ENCODE measurements around the gene HMGN1.
A peak's percentile ranks its signal among the peaks of the same experiment; 100 is the strongest.

The HMGN1 gene

GRCh38 chr21:39318091-39318959 lies 30.6 kb downstream of the HMGN1 start:
- H3K27ac ChIP-seq (ENCODE audit: low read depth, low read length): no peak overlapping the region
- H3K9ac ChIP-seq (ENCODE audit: low read depth in 1 of 2, low read length in 2 of 2): no peak overlapping the region
- H3K9me3 ChIP-seq (ENCODE audit: control insufficient read depth in 1 of 2, low read length in 2 of 2): no peaks in the 10 kb centered on the region
- H3K4me1 ChIP-seq (ENCODE audit: control insufficient read depth in 1 of 2, insufficient read depth in 2 of 2, low read length in 2 of 2): peaks cover 16 to 20% of the 10 kb centered on the region in 2 donors
- H3K36me3 ChIP-seq (ENCODE audit: control insufficient read depth in 1 of 2, insufficient read depth in 2 of 2, low read length in 2 of 2): no peaks in the 10 kb centered on the region
- no peaks in the 10 kb centered on the region for H3K27me3 ChIP-seq (ENCODE audit: control insufficient read depth in 1 of 2, insufficient read depth in 2 of 2, low read length in 2 of 2)
- H3K4me3 ChIP-seq (ENCODE audit: low read depth in 1 of 2, low read length in 2 of 2): no peak overlapping the region

GRCh38 chr21:39317134-39318090 lies 31.5 kb downstream of the HMGN1 start:
- H3K9me3 ChIP-seq (ENCODE audit: control insufficient read depth in 1 of 2, low read length in 2 of 2): no peaks in the 10 kb centered on the region

GRCh38 chr21:39316729-39317128 lies 32.2 kb downstream of the HMGN1 start:
- Histone ChIP-seq H3K4me1 (ENCODE audit: control insufficient read depth in 1 of 2, insufficient read depth in 2 of 2, low read length in 2 of 2) (peaks cover 16 to 25% of the 10 kb centered on the region in 2 donors), H3K27ac (ENCODE audit: low read depth, low read length) (no peak overlapping the region), H3K36me3 (ENCODE audit: control insufficient read depth in 1 of 2, insufficient read depth in 2 of 2, low read length in 2 of 2) (no peaks in the 10 kb centered on the region), H3K9ac (ENCODE audit: low read depth in 1 of 2, low read length in 2 of 2) (no peak overlapping the region), H3K9me3 (ENCODE audit: control insufficient read depth in 1 of 2, low read length in 2 of 2) (no peaks in the 10 kb centered on the region), H3K4me3 (ENCODE audit: low read depth in 1 of 2, low read length in 2 of 2) (no peak overlapping the region), H3K27me3 (ENCODE audit: control insufficient read depth in 1 of 2, insufficient read depth in 2 of 2, low read length in 2 of 2) (no peaks in the 10 kb centered on the region)

More at GRCh38 chr21:39317134-39318090, 31.5 kb downstream of the HMGN1 start:
- Histone ChIP-seq H3K9ac (ENCODE audit: low read depth in 1 of 2, low read length in 2 of 2) (no peak overlapping the region), H3K4me3 (ENCODE audit: low read depth in 1 of 2, low read length in 2 of 2) (peak overlapping the region in 1 of 2 donors; percentile 23), H3K27ac (ENCODE audit: low read depth, low read length) (no peak overlapping the region), H3K36me3 (ENCODE audit: control insufficient read depth in 1 of 2, insufficient read depth in 2 of 2, low read length in 2 of 2) (no peaks in the 10 kb centered on the region), H3K4me1 (ENCODE audit: control insufficient read depth in 1 of 2, insufficient read depth in 2 of 2, low read length in 2 of 2) (peaks cover 16 to 20% of the 10 kb centered on the region in 2 donors), H3K27me3 (ENCODE audit: control insufficient read depth in 1 of 2, insufficient read depth in 2 of 2, low read length in 2 of 2) (no peaks in the 10 kb centered on the region)

- Histone ChIP-seq H3K9ac (ENCODE audit: low read depth in 1 of 2, low read length in 2 of 2) (no peak overlapping the region), H3K9me3 (ENCODE audit: control insufficient read depth in 1 of 2, low read length in 2 of 2) (no peaks in the 10 kb centered on the region), H3K4me3 (ENCODE audit: low read depth in 1 of 2, low read length in 2 of 2) (no peak overlapping the region), H3K36me3 (ENCODE audit: control insufficient read depth in 1 of 2, insufficient read depth in 2 of 2, low read length in 2 of 2) (peaks cover 0 to 6% of the 10 kb centered on the region in 2 donors), H3K27me3 (ENCODE audit: control insufficient read depth in 1 of 2, insufficient read depth in 2 of 2, low read length in 2 of 2) (no peaks in the 10 kb centered on the region), H3K27ac (ENCODE audit: low read depth, low read length) (no peak overlapping the region), H3K4me1 (ENCODE audit: control insufficient read depth in 1 of 2, insufficient read depth in 2 of 2, low read length in 2 of 2) (peaks cover 16 to 27% of the 10 kb centered on the region in 2 donors)
These were observed 33.1 kb downstream of the HMGN1 start for GRCh38 chr21:39315603-39316445.

GRCh38 chr21:39314143-39315027 lies 34.5 kb downstream of the HMGN1 start:
- Histone ChIP-seq H3K4me3 (ENCODE audit: low read depth in 1 of 2, low read length in 2 of 2) (peak overlapping the region; percentile 81 to 93), H3K9me3 (ENCODE audit: control insufficient read depth in 1 of 2, low read length in 2 of 2) (no peaks in the 10 kb centered on the region), H3K27me3 (ENCODE audit: control insufficient read depth in 1 of 2, insufficient read depth in 2 of 2, low read length in 2 of 2) (no peaks in the 10 kb centered on the region), H3K36me3 (ENCODE audit: control insufficient read depth in 1 of 2, insufficient read depth in 2 of 2, low read length in 2 of 2) (peaks cover 0 to 10% of the 10 kb centered on the region in 2 donors), H3K27ac (ENCODE audit: low read depth, low read length) (peak overlapping the region; percentile 90), H3K9ac (ENCODE audit: low read depth in 1 of 2, low read length in 2 of 2) (peak overlapping the region; percentile 81 to 91), H3K4me1 (ENCODE audit: control insufficient read depth in 1 of 2, insufficient read depth in 2 of 2, low read length in 2 of 2) (peaks cover 16 to 27% of the 10 kb centered on the region in 2 donors)

GRCh38 chr21:39313571-39314142 lies 35.2 kb downstream of the HMGN1 start, which contains the start of gene BRWD1:
TSS of gene BRWD1 (minus strand) at chr21:39313632. CDS start at chr21:39313491, 141 bp downstream.
- Histone ChIP-seq H3K9ac (ENCODE audit: low read depth in 1 of 2, low read length in 2 of 2) (peak within 1 kb of the TSS; percentile 81 to 91), H3K27ac (ENCODE audit: low read depth, low read length) (peak within 1 kb of the TSS; percentile 90), H3K9me3 (ENCODE audit: control insufficient read depth in 1 of 2, low read length in 2 of 2) (no peaks in the 10 kb centered on the region), H3K4me3 (ENCODE audit: low read depth in 1 of 2, low read length in 2 of 2) (peak within 1 kb of the TSS; percentile 81 to 93), H3K4me1 (ENCODE audit: control insufficient read depth in 1 of 2, insufficient read depth in 2 of 2, low read length in 2 of 2) (peaks cover 16 to 27% of the 10 kb centered on the region in 2 donors), H3K36me3 (ENCODE audit: control insufficient read depth in 1 of 2, insufficient read depth in 2 of 2, low read length in 2 of 2) (peaks cover 0 to 14% of the 10 kb centered on the region in 2 donors), H3K27me3 (ENCODE audit: control insufficient read depth in 1 of 2, insufficient read depth in 2 of 2, low read length in 2 of 2) (no peaks in the 10 kb centered on the region)

- H3K4me3 ChIP-seq (ENCODE audit: low read depth in 1 of 2, low read length in 2 of 2): peak overlapping the region; percentile 81 to 93
- H3K36me3 ChIP-seq (ENCODE audit: control insufficient read depth in 1 of 2, insufficient read depth in 2 of 2, low read length in 2 of 2): peaks cover 0 to 18% of the 10 kb centered on the region in 2 donors
These were observed 35.8 kb downstream of the HMGN1 start for GRCh38 chr21:39313042-39313570.

GRCh38 chr21:39312112-39313041 lies 36.5 kb downstream of the HMGN1 start:
- H3K36me3 ChIP-seq (ENCODE audit: control insufficient read depth in 1 of 2, insufficient read depth in 2 of 2, low read length in 2 of 2): peaks cover 0 to 23% of the 10 kb centered on the region in 2 donors
- peak overlapping the region in 1 of 2 donors; percentile 43 for H3K9ac ChIP-seq (ENCODE audit: low read depth in 1 of 2, low read length in 2 of 2)
- H3K9me3 ChIP-seq (ENCODE audit: control insufficient read depth in 1 of 2, low read length in 2 of 2): no peaks in the 10 kb centered on the region
- H3K4me3 ChIP-seq (ENCODE audit: low read depth in 1 of 2, low read length in 2 of 2): peak overlapping the region; percentile 81 to 93
- peak overlapping the region; percentile 90 for H3K27ac ChIP-seq (ENCODE audit: low read depth, low read length)
- peaks cover 10 to 17% of the 10 kb centered on the region in 2 donors for H3K4me1 ChIP-seq (ENCODE audit: control insufficient read depth in 1 of 2, insufficient read depth in 2 of 2, low read length in 2 of 2)
- H3K27me3 ChIP-seq (ENCODE audit: control insufficient read depth in 1 of 2, insufficient read depth in 2 of 2, low read length in 2 of 2): no peaks in the 10 kb centered on the region

More at GRCh38 chr21:39313042-39313570, 35.8 kb downstream of the HMGN1 start:
- Histone ChIP-seq H3K27me3 (ENCODE audit: control insufficient read depth in 1 of 2, insufficient read depth in 2 of 2, low read length in 2 of 2) (no peaks in the 10 kb centered on the region), H3K27ac (ENCODE audit: low read depth, low read length) (peak overlapping the region; percentile 90), H3K9me3 (ENCODE audit: control insufficient read depth in 1 of 2, low read length in 2 of 2) (no peaks in the 10 kb centered on the region), H3K9ac (ENCODE audit: low read depth in 1 of 2, low read length in 2 of 2) (peak overlapping the region; percentile 43 to 44), H3K4me1 (ENCODE audit: control insufficient read depth in 1 of 2, insufficient read depth in 2 of 2, low read length in 2 of 2) (peaks cover 16 to 24% of the 10 kb centered on the region in 2 donors)

Data from duodenal mucosa (tissue), 2 donors.